Uterus (tissue), 2 donors: Measurements from ENCODE around the gene PLEKHG2.

Experiments used
- POLR2A ChIP-seq, 2 donors: fragments of 450-650 bp; IDR thresholded peaks; one replicate each; pipeline ENCODE4 v1.6.1; 2016; ENCODE audit warnings: antibody characterized with exemption in 2 of 2, mild to moderate bottlenecking in 1 of 2, moderate library complexity in 1 of 2
- TF ChIP-seq, protein P1 (sequence below), 4 experiments: fragments of 200-600 bp in 2 of 4; fragments of 450-650 bp in 2 of 4; sonication (generic) in 2 of 4; IDR thresholded peaks; one replicate each; pipeline ENCODE4 v1.5.1; 2016 to 2019; ENCODE audit warnings: antibody characterized with exemption in 4 of 4, mild to moderate bottlenecking in 2 of 4, moderate library complexity in 1 of 4

DNA sequence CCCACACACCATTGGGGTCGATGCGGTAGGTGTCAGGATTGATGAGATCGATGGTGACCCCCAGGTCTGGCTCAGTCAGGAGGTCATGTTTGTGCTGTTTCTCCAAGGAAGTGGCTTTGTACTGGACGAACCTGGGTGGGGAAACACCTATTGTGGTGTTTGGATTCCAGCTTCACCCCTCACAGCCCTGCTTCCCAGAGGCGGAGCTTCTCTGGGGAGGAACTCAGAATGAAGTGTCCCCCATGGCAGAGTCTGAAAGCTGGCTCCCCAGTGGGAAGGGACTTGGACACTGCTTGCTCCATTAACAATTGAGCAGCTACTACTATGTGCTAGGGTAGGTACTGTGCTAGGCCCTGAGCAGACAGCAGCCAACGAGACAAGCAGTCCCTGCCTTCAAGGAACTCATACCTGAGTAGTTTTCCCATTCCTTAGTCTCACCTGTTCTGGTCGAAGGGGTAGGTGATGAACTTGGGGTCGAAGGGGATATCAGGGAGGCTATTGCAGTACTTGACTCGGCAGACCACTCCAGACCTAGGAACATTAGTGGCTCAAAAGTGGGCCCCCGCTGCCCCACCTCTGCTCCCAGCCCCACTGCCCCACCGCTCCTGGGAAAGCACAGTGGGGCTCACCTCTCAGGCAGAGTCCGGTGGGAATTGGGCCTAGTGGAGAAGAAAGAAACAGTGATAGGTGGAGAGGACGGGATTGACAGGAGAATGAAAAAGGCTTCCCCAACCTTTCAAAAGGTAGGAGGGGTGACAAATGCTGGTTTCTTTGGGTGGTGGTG lies 22.6 kb upstream of the PLEKHG2 start:
- no peak for TF ChIP-seq POLR2A (IDR thresholded peaks at IDR 0.05)
- TF ChIP-seq, protein P1, sequence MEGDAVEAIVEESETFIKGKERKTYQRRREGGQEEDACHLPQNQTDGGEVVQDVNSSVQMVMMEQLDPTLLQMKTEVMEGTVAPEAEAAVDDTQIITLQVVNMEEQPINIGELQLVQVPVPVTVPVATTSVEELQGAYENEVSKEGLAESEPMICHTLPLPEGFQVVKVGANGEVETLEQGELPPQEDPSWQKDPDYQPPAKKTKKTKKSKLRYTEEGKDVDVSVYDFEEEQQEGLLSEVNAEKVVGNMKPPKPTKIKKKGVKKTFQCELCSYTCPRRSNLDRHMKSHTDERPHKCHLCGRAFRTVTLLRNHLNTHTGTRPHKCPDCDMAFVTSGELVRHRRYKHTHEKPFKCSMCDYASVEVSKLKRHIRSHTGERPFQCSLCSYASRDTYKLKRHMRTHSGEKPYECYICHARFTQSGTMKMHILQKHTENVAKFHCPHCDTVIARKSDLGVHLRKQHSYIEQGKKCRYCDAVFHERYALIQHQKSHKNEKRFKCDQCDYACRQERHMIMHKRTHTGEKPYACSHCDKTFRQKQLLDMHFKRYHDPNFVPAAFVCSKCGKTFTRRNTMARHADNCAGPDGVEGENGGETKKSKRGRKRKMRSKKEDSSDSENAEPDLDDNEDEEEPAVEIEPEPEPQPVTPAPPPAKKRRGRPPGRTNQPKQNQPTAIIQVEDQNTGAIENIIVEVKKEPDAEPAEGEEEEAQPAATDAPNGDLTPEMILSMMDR (IDR thresholded peaks at IDR 0.05): no peak
